Prostate gland (tissue), 2 donors: ENCODE data around the gene CUL7.
"Not testable (repeated sequence)": the region's sequence is repeated elsewhere in the genome, so short reads cannot be mapped to it uniquely, and the experiment has no call there.

Experiments
- CTCF ChIP-seq, 4 experiments: fragments of 200-600 bp in 2 of 4; fragments of 450-650 bp in 2 of 4; sonication (generic) in 2 of 4; IDR thresholded peaks; 1 replicate in 3 of 4; 2 replicates in 1 of 4; pipeline ENCODE4 v1.5.1; 2016 to 2019; ENCODE audit warnings: antibody characterized with exemption in 4 of 4, mild to moderate bottlenecking in 2 of 4, moderate library complexity in 2 of 4
- POLR2AphosphoS5 ChIP-seq: sonication (generic); formaldehyde crosslinking; IDR thresholded peaks from one replicate; pipeline ENCODE4 v1.6.1; 2017; ENCODE audit warnings: antibody characterized with exemption

- not testable (repeated sequence) for TF ChIP-seq POLR2AphosphoS5; CTCF (IDR thresholded peaks at IDR 0.05)
These were observed 12.2 kb downstream of the CUL7 start for GRCh38 chr6:43041475-43041874.
